ENCODE data around the gene GGA3.

The GGA3 gene

DNA sequence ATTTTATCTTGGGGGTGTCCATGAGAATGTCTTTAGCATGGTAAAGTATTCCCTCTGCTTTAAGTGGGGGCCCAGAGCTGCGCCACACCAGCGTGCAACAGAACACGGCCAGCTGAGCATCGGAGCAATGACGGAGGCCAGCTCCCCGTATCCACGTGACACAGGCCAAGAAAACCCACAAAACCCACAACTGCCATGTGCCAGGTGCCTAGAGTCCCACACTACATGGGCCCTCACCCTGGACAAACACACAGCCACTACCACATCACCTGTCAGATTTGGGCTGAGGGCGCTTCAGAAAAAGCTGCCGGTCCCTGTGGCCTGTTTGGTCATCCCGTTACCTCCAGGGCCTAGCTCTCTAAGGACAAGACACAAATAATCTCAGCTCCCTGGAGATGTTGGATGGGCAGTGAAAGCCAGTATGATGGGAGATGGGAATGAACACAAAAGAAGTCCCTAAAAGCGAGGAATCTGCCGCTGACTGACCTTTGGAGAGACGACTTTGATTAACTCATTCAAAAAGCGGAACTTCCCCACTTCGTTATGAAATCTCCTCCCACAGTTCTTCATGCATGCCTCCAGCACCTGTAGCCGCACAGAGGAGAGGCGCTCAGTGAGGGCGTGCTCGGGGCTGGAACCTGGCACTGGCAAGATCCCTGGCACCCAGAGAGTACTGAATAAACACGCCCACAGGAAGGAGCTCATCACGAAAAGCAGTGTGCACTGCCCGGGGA is 17.1 kb downstream of the GGA3 start:
- DNase-seq, result no peak

DNA sequence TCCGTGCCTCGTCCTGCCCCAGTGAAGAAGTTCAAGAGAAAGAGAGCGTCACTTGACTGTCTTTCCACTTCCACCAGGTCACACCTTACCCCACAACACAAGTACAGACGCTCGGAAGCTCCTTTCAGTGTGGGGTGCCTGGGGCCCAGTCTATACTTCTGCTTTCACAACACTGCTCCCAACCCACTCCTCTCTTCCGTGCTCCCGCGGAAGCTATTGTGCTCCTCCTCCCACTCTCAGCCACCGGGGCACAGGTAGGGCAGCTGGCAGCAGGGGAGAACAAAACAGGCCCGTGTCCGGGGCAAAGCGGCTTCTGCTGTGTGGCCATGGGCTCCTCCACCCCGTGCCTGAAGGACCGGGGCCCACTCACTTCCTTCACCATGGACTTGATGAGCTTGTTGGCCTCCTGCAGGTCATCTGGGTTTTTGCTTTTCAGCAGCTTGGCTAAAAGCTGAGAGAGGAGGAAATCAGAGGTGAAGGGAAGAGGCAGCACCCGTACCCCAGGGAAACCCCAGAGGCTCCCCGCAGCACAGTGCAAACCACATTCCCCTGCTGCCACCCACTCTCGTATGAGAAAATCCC is 18.9 kb downstream of the GGA3 start:
- DNase-seq, result peak; percentile 51

DNA sequence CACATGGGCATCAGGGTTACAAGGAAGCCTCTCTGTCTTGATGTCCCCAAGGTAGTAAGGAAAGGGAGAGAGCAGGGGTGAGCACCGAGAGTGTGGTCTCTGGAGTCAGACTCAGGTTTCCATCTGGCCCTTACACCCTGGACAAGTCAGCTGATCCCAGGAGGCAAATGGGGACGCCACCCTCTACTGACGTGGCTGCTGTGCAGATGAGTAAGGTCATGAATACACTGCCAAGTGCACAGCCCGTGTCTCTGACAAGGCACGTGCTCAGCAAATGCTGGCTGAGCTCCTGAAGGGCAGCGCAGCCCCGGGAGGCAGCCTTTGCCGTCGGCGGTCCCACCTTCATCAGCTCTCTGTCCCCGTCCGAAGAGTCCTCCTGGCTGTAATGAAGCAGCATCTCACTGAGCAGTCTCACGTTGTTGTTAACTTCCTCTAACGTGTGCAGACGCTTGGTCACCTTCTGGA is 19.4 kb downstream of the GGA3 start:
- peak; percentile 16 for DNase-seq

DNA sequence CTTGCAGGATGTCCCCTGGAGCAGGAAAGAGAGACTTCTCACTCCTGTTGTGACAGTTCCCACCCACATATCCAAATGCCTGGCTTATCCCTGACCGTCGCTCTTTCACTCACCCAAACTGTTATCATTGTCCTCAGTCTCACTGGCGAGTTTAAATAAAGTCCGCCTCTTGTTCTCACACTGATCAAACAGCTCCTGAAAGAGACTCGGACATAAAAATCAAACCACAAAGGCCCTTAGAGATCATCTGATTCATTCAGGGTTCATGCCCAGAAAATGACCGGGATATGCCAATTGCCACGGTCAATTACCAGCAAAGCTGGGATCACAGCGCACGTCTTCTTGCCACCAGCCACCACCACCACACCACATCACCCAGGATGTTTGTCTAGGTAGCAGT is 19.9 kb downstream of the GGA3 start:
- no peak for DNase-seq

DNA sequence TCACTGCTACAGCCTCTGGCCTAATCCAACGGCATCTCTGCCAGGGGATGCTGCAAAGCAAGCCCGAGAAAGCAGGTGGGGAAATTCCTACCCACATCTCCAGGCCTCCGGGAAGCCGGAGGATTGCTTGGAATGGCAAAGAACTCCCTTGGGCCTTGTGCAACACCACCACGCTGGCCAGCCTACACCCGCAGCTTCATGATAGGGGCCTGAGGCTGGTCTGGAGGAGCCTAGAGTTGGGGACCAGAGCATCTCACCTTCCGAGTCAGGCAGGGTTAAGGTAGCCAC is 20.3 kb downstream of the GGA3 start:
- DNase-seq, result no peak

DNA sequence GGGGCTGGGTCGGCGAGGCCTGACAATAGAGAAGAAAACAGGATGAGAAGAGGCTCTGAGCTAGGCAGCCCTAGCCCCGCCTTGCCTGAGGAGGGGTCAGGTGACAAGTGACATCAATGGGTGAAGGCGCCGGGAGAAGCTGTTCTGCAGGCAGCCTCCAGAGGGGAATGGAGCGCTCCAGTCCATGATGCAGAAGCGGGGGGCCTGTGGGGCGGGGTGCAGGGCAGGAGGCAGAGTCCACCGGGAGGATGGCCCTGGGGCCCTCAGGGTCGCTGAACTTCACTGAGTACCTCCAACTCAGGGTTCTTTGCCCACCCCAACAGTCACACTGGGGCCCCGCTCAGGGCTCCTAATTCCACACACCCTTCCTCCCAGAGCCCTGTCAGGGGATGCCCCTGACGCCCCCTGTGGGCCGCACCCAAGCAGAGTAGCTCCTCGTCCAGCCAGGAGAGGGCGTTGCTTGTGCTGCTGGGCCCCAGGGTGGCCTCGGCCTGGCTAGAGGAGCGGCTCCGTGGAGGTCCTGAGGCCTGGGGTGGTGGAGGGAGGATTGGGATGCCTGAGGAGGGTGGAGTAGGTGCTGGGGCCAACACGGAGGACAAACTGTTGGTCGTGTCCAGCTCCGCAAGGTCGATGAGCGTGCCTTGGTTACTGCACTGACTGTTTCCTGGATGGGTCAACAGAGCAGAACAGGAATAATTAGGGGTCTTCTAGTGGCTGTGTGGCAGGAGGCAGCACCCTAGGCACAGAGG is 20.8 kb downstream of the GGA3 start:
- no peak for DNase-seq

DNA sequence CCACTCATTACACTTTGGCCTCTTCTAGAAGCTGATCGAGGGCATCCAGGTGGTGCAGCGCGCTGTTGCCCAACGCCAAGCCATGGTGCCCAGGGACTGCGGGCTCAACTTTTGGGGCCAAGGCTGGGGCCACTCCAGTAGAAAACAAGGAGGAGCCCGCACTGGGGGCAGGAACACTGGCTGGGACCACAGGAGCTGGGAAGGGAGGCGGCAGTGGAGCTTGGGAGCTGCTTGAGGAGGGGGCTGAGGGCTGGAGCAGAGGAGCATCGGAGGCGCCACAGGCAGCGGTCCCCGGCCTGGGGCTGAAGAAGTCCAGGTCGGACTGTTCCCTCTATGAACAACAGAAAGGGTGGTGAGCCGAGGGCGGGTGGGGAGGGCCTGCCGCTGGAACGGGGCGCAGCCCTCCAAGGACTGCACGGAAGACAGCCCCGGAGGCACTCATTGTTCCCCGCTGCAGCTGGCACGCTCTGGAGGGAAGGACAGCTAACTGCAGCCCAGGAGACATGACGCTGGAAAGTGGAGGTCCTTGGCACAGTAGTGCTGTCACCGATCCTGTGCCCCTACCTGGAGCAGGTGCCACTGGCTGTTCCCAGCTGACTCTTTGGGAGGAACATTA is 21.5 kb downstream of the GGA3 start:
- DNase-seq, result no peak

DNA sequence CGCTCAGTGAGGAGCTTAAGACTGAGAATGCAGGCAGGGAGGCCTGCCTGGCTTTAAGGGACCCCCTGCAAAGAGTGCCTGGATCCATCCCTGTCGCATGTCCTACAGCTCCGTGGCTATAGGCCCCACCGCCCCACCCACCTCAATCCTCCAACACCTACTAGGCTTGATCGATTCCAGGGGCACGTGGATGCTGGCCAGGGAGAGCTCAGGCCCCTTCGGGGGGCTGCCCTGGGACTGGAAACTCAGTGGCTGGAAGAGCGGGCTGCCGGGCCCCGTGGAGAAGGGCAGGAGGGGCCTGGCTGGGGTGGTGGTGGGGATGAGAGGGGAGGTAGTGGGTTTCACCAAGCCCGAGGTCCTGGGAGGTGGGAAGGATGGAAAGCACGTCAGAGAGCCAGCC is 22.2 kb downstream of the GGA3 start:
- DNase-seq, result no peak

DNA sequence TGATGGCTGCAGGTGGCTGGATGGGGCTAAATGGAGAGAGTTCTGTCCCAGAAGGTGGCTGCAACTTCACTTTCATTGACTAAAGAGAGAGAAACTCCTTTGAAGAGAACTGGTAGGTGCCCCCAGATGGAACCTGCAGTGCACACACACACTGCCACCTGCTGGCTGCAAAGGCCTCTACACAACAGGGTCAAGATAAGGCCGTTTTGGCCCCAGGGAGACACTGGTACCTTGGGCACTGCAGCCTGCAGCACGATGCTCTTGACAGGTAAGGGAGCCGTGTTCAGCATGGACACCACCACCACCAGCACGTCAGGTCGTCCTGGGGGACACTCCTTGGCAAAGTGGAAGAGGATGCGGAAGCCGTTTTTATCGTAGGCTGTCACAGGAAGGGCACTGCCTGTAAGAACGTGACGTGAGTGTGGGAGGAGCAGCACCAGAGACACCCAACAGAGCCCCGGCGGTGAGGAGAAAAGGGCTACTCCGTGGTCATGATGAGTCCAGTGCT is 22.7 kb downstream of the GGA3 start:
- DNase-seq, result peak; percentile 47

DNA sequence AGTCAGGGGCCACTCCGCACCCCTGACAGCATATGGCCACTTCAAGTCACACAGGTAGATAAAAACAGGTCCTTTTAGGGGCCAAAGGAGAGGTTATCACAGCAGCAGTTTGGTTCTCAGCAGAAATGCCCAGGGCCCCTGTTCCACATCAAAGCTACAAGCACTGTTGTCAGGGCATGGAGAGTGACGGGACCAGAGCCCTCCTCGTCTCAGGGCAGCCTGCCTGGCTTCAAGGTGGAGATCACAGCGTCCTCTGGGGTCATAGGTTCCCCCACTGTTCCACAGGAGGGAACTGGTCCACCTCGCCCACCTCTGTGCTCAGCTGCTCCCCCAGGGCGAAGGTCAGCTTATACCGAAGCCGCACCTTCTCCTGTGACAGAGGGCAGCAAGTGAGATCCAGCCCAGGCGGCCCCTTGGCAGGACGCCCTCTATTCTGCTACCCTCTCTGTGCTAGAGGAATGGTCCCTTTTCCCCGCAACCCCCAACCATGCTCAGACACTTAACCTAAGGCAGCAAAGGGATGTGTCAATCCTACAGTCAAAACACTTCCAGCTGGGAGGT is 23.3 kb downstream of the GGA3 start:
- no peak for DNase-seq

DNA sequence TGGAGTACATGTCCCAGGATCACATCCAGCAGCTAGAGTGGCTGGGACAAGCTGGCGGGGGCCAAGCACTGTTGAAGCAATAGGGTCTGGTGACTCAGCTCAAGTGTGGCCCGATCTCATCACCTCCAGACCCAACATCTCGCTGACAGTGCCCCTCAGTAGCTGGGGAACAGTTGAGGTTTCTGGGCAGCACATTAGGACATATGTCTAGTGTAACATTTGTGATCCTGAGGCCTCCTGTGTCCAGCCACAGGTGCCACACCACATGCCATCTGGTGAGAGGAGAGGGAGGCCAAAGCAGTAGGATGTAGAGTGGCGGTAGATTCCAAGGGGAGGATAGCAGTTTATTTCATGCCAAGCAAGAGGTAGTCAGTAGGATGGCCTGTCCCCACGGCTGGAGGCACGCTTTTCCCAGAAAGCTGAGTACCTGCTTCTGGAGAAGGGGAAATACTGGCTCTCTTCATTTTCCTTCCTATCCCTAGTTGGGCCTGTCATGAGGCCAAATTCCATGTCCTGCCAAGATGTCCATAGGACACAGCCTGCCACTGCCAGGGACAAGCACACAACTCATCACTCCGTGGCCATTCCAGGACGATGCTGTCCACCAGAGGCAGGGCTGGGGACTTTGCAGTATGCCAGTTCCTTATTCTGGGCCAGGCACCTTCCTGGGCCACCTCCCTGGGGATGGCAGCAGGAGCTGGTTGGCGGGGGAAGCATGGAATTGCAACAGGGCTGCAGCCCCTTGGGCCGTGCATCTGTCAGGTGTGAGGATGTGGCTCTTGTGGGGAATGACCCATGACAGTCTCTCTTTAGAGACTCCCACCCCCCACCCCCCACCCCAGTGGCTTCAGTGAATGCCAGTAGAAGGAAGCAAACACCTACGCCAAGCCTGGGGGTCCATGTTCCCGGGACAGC is 24.0 kb downstream of the GGA3 start:
- no peak for DNase-seq

DNA sequence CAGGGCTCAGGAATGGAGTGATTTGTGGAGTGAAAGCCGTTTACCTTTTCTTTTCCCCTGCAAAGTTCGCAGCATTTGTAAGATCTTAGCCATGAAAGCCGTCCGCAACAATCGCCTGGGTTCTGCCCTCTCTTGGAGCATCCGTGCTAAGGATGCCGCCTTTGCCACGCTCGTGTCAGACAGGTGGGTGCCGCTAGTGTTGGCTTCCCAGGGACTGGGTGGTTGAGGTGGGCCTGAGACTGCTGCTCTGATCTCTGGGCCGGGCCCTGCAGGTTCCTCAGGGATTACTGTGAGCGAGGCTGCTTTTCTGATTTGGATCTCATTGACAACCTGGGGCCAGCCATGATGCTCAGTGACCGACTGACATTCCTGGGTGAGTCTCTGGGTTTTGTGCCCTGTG is 28.6 kb downstream of the GGA3 start:
- DNase-seq, result no peak

DNA sequence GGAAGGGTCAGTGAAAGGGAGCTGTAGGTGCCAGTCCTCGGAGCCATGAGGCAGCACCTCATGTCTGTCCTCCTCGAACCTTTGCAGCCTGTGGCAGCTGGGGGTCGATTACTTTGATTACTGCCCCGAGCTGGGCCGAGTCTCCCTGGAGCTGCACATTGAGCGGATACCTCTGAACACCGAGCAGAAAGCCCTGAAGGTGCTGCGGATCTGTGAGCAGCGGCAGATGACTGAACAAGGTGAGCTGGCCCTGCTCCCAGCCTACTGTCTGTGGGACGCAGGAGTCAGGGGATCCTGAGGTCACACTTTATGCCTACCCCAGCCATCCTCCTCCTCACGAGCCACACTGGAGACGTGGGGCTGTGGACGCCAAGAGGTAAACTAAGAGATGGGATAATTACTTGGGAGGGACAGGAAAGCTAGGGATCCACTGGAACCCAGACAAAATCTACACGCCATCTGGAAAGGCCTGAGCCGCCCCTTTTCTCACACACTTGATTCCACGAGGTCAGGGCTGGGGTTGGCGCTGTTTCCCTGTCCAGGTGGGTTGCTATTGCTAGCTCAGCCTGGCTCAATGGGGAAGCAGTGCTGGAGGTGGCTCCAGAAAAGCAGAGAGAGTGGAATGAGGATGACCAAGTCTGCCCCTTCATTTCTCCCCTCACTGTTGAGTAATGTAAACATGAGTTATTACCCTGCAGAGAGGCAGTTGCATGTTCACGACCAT is 29.5 kb downstream of the GGA3 start:
- no peak for DNase-seq

DNA sequence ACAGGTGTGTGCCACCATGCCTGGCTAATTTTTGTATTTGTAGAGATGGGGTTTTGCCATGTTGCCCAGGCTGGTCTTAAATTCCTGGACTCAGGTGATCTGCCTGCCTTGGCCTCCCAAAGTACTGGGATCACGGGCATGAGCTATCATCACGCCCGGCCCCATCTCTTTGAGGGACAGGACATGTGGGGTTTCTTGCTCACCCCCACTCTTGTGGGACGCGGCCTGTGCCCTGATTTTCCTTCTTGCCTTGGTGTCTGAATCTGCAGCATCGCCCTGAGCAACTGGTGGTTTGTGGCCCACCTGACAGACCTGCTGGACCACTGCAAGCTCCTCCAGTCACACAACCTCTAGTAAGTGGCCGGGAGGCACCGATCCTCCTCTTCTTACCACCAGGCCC is 30.3 kb downstream of the GGA3 start:
- no peak for DNase-seq

DNA sequence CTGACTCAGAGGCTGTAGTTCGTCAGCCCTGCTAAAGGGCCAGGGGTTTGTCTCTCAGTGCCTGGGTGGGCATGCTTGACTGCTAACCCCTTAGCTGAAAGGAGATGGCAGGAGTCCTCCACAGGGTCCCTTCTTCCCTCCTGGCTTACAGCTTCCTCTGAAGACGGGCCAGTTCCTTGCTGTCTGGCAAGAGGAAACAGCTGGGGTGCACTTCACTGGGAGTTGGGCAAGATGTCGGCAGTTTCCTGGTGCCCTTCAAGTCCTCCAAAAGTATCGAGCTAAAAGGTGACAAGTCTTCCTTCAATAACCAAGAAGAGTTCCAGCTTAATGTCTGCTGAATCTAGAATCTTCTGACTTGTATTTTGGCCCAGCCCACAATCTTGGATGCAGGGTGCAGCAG is 32.6 kb downstream of the GGA3 start:
- DNase-seq, result no peak

DNA sequence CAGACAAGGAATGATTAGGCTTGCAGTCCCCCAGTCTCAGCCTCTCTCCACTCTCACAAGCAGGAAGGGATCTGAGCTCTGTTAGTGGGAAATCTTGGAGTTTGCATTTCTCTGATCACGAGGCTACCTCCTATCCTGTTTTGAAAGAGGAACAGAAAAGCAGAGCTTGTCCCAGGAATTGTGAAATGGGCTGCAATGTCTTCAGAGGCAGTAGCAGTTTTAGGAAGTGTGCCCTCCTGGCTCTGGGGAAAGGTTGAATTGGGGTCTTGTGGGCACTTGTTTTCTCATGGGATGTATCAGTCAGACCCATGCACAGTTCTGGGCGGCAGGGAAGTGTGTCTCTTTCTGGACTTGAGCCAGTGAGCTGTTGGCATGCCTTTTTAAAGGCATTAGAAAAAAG is 33.1 kb downstream of the GGA3 start:
- no peak for DNase-seq

DNA sequence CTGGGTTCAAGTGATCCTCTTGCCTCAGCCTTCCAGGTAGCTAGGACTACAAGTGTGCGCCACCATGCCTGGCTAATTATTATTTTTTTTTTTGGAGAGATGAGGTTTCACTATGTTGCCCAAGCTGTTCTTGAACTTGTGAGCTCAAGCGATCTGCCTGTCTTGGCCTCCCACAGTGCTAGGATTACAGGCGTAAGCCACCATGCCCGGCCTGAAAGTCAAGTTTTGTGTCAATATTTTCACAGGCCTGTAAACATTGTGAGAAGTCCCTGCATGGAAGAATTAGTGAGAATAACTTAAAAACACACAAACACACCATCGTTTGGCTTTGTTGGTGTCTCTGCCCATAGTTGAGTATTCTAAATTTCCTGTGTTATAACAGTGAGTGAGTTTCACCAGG is 33.7 kb downstream of the GGA3 start:
- no peak for DNase-seq

DNA sequence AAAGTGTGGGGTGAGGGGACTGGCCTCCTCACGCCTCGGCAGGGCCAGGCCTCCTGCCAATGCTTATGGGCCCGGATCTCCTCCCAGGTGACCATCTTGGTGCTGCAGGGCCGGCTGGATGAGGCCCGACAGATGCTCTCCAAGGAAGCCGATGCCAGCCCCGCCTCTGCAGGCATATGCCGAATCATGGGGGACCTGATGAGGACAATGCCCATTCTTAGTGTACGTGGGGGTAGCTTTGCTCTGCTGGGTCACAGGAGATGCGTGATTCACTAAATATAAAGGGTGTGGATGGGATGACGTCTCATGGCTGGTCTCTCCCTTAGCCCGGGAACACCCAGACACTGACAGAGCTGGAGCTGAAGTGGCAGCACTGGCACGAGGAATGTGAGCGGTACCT is 36.4 kb downstream of the GGA3 start:
- no peak for DNase-seq

DNA sequence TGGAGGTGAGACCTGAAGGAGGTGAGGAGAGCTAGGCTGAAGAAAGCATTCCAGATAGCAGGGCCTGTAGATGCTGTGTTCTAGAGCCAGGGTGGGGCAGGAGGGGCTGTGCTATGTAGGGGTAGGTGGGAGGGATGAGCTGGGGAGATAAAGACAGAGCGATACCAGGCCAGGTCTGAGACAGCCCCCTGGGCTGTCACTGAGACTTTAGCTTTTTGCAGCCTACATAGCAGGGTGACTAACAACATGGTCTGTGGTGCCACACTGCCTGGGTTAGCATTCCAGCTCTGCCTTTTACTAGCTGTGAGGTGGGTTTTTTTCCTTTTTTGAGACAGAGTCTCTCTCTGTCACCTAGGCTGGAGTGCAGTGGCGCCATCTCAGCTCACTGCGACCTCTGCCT is 41.6 kb downstream of the GGA3 start:
- DNase-seq, result no peak

DNA sequence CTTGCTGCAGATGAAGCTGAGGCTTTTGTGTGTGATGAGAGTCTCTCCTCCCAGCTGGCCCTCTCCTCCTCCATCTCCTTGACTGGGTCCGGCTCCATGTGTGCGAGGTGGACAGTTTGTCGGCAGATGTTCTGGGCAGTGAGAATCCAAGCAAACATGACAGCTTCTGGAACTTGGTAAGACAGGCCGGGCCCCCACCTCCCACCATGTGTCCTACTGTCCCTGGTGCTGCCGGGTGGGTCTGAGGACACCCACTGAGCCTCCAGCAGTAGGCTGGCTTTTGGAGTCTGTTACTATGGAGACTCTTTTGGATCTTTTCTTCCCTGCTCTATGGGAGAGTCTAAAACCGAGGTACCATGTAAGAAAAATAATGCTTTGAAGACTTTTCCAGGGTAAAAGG is 43.3 kb downstream of the GGA3 start:
- DNase-seq, result no peak

DNA sequence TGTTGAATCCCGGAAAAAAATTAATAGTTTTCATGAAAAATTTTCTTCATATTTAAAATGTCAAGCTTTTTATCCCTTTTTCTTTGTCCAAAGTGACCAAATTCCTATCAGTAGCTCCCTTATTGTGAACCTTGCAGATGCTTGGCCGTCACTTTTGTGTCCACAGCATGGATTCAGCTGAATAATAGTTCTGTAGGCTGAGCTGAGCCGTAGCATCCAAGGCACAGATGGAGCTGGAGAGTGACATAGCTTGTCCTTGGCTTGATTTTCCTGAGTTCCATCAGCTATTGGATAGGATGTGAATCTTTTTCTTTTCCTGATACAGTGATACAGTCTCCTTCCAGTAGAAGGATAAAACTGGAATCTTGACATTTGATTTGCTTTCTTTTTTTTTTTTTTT is 52.3 kb downstream of the GGA3 start:
- DNase-seq, result no peak

DNA sequence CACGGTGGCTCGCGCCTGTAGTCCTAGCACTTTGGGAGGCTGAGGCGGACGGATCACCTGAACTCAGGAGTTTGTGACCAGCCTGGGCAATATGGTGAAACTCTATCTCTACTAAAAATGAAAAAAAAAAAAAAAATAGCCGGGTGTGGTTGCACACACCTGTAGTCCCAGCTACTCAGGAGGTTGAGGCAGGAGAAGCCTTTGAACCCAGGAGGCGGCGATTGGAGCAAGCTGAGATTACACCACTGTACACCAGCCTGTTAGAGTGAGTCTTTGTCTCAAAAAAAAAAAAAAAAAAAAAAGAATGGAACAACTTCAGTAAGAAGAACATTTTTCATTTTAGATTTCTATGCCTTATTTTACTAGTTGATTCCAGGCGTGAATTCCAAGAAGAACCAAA is 53.2 kb downstream of the GGA3 start:
- no peak for DNase-seq
